NCI-H774 (cell line): ENCODE results near the gene ABCA10.

Source experiments
- DNase-seq: peaks from one replicate; lab custom pipeline; 2025; lab: John Stamatoyannopoulos, UW

The ABCA10 gene

DNA sequence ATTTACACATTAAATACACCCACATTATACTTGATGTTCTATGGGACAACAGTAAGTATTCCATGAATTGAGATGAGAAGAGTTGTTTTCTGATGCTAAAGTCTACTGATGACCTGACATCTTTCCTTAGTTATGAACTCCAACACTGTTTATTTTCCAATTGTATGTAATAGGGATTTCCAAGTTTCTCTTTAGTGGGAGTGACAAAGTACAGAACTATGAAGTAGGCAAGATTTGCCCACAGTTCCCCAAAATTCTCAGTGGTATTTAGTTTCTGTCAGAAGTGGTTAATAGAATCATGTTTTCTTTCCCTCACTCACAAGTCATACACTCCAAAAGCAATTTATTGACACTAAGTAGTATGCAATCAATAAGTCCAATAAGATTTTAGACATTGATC is 64.4 kb downstream of the ABCA10 start:
- no peak for DNase-seq

DNA sequence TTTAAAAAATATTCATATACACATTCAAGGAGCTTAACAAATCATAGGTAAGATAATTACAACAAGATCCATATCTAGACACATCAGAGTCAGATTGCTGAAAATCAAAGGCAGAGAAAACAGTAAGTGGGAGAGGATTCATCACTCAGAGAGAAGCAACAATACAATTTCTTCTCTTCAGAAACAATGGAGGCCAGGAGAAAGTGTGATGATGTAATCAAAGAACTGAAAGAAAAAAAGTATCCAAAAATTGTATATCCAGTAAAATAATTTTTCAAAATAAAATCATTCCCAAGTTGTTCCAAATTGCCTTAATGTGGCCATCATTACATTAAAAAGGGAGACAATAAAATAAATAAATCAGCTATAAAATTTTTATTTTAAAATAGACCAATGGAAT is 69.2 kb downstream of the ABCA10 start:
- no peak for DNase-seq

DNA sequence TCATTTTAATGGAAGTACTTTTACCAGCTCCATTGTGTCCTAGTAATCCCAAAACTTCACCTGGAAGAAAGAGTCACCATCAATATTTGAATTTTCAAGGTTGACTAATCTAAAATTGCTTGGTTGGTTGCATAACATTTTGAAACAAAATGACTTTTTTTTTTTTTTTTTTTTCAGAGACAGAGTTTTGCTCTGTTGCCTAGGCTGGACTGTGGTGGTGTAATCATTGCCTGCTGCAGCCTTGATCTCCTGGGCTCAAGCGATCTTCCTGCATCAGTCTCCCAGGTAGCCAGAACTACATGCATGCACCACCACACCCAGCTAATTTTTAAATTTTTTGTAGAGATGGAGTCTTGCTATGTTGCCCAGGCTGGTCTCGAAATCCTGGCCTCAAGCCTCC is 74.4 kb downstream of the ABCA10 start:
- DNase-seq, result no peak

DNA sequence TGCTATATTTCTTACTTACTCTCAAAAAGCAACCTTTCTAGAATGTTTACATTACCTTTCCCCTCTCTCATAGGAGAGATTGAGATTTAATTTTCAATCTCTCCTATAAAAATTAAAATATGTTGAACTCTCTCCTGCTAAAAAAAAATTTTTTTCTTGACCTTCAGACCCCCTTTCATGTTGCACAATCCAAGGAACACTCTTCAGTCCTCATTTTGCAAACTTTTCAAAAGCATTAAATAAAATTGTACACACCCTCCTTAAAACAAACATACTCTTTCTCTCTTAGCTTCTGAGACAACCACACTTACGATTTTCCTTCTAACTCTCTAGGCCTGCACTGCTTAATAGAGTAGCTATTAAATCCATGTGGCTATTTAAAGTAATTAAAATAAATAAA is 78.3 kb downstream of the ABCA10 start:
- no peak for DNase-seq

DNA sequence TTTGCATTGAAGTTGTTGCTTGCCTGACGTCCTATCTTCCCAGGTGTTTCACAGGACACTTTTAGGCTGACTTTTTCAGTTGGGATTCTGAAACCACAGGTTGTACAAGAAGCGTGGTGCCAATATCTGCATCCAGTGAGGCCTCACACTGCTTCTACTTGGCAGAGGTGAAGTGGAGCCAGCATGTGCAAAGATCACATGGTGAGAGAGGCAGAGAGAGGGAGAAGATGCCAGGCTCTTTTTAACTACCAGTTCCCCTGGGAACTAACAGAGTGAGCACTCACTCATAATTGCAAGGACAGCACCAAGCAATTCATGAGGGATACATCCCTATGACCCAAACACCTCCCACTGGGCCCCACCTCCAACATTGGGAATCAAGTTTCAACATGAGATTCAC is 81.2 kb downstream of the ABCA10 start:
- no peak for DNase-seq

DNA sequence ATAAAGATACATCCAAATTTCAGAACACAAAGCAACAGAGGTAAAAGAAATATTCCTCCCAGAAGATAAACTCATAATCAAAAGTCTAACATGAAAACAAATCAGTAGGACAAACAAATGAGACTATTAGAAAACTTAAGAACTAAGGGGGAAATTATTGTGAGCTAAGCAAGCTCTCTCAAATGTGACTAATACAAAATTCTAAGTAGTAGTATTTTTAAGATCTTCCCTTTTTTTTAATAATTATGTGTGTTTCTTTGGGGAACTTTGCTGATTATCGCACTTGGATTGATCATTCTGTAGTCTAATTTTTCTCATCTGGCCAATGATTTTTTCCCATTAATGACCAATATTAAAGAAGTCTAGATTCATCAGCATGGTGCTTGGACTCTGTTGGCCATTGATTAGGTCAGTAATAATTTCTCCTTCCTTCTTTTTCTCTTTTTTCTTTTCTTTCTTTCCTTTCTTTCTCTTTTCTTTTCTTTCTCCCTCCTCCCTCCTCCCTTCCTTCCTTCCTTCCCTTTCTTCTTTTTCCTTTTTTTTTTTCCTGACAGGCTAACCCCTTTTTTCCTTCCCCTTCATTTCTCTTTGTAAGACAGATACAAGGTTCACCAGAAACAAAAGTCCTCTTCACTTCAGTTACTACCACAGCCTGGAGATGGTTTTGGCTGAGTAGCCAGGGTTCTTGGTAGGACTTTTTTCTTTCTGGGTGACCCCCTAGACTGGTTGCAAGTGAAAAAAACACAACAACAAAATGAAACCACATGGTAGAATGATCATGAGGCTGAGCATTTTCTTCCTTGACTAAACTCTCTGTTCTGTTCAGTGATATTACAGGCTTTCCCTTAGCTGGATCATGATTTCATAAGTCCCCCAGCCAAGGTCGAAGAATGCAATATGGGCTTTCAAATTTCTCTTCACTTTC is 84.0 kb downstream of the ABCA10 start:
- DNase-seq, result no peak

DNA sequence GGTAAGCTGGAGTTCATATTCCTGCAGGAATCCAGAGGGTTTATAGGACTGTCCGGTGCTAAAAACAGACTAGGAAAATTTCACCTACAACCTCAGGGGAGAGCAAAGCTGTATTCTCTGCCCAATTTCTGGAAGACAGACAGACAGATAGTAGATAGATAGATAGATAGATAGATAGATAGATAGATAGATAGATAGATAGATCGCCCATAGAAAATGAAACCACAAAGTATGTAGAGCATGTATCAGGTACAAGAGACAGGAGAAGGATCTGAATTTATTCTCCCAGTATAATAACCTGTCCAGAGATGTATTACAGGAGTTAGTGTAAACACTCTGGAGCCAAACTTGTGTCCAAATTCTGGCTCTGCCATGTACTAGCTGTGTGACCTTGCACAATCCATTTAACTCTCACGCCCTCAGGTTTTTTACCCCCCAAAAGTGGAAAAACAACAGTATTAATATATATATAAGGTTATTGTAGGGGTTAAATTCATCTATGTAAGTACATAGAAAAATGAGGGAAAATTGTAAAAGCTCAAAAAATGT is 84.9 kb downstream of the ABCA10 start:
- no peak for DNase-seq

DNA sequence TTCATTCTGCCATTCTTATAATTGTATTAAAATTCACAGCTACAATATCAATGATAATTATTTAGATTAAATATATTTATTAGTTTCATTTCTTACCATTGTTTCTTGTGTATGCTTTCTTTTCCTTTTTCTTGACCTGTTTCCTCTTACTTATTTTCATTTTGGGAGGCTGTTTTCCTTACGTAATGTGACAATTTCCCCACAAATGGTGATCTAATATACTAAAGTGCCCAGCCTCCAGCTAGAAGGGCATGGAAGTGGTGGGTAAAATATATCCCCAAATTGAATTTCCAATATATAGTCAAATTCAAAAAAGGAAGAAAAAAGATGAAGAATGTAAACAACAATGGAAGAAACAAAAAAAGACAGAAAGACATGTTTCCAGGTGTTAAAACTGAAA is 85.5 kb downstream of the ABCA10 start:
- no peak for DNase-seq

DNA sequence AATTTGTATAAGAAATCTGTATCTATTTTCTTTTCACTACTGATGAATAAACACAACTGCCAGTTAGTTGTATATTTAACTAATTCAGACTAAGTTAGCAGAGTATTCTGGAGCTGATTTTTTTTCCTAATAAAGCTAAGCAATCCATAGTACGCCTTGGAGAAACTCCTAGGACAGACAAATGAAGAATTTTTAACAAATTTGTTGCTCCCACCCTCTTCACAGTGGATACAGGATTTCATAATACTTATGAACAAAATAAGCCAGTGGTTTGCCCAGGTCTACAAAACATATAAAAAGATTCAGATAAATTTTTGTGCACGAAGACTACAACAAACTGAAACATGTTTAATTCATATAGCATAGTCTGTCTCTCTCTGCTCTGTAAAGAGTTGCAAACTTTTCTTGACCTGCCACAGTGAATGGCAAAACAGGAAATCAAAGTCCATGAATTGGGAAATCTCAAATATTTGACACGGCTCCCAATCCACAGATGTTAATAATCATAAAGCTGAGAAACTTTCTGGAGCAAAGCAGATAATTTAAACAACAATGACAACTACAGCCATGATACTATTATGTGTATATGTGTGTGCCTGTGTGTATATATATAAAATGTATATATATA is 86.3 kb downstream of the ABCA10 start:
- no peak for DNase-seq

DNA sequence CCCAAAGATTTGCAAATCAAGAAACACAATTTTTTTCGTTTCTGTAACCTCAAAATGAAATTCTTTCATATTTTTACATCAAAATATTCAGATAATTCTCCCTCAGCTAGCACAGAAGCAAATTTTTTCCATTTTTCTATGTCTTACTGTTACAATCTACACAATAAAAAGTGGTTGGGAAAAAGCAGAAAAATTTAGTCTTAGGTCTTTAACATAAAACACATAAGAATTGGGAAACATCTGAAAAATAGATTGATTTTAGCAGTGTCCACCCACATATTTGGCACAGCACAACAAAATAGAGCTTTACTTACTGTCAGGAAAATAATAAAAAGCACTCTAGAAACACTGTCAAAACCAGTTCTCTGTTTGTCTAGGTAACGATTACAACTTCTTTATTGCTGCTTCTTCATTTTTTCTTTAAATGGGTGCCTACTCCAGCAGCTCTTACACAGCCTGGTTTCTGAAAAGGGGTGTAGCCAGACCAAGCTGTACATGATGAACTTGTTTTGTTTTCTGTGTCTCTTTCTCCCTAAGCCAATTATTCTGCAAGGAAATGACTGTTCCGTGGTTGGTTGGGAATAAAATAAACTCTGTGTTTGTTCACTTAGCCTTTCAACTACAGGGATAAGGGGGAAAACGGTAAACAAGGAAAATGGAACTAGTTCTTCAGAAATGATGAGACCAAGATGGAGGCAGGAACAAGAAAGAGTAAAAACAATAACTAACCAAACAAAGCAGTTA is 87.0 kb downstream of the ABCA10 start, which contains the start of gene ABCA6:
ABCA6 (minus strand) TSS at position 465 of the 744 bp plus-strand sequence. CDS start 1,192 bp downstream, outside the sequence.
- DNase-seq, result no peak

DNA sequence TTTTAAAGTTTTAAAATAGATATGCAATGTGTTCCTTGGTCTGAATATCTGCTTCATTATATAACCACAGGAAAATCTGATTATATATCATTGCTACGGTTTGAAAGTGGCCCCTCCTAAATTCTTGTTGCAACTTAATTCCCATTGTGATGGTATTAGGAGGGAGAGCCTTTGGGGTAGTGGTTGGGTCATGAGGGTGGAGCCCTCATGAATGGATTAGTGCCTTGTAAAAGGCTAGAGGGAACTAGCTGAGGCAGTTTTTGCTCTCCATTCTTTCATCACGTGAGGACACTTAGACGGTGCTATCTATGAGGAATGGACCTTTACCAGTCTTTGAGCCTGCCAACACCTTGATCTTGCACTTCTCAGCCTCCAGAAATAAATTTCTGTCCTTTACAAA is 94.5 kb downstream of the ABCA10 start:
- no peak for DNase-seq

DNA sequence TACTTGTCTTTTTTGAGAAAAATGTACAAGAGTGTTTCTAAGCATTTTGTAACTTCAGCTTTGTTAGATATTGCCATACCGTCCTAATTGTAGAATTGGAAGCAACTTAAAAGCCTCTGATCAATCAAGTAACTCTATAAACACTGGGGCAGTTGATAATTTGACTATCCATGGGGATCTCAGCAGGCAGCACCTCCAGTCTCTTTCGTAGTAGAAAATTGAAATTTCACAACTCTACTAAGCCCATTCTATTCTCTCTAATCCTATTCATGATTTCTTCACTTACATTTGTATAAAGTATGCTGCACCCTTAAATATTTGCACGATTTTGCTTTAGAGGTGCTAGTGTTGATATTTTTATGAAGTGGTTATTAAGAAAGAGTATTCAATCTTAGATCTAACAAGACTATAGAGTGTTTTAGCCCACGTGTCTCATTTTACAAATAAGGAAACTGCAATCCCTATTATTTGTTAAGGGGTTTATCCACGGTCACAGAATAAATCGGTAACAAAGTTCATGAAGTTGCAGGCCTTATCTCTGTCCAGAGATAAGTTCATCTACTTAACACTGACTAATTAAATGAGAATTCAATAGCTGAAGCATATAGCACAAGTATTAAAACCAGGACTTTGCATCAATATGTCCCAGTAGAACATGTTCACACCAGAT is 97.9 kb downstream of the ABCA10 start:
- no peak for DNase-seq

DNA sequence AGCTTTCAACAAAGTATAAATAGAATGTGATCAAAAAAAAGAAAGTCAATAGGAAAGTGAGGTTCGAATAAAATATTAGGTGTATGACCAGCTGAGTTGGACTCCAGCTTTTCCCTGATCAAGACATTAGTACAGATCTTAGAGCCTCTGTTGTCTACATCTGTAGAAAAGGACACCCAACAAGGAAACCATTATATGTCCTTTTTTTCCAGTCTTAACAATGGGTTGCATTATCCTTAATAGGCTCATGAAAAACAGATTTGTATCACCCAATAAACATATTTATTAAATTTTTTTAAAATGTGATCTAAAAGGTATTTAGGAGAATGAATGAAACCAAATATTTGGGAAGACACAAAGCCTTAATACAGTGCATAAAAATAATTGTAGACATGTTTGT is 105.0 kb downstream of the ABCA10 start:
- DNase-seq, result no peak

DNA sequence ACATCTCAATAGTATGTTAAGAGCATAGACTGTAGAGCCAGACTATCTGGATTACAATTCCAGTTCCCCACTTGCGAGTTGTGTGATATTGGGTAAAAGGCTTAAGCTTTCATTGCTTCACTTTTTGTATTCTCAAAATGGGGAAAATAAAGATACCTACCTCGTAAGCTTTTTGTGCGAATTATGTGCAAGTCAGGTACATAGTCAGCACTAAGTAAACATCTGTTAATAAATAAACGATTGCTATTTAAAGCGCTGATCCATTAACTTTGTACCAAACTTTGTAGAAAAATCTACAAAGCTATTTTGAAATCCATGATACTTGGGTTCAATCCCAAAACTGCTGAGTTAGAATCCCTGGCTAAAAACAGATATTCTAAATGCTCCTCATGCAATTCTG is 106.6 kb downstream of the ABCA10 start:
- DNase-seq, result no peak

DNA sequence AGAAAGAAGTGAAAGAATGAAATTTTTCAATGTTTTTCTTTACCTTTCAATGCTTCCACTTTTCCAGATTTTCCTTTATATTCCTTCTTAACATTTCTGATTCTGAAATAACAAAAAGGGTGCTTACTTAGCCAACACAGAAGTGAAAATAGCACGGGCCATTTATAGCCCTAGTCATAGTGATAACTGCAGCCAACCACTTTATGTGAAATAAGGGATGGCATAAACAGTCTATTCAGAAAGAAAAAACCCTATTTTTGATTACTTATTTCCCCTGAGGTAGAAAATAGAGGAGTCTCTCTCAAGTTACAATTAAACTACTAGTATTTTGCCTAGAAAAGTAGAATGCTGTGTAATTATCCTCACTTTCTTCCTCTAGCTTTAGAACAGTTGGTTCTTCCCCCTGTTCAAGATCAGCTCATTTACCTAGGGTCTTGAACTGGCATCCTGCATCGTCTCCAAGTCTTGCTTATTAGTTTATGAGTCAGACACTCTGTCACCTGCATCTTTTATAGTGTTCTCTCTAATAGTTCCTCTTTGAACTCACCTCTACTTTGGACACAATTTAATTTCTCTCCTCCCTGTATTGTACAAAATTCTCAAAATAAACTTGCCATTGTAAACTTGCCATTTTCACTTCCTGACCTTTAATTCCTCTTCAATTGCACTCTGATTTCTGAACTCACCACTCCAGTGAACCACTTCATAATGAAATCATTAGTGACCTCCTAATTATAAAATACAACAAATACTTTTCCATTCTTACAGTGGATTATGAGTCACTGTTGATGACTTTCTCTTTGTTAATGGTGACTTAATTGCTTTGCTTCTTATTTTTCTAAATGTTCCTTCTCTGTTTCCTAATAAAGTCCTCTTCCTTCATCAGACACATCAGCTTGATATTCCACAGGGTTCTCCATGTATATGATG is 110.5 kb downstream of the ABCA10 start:
- no peak for DNase-seq

DNA sequence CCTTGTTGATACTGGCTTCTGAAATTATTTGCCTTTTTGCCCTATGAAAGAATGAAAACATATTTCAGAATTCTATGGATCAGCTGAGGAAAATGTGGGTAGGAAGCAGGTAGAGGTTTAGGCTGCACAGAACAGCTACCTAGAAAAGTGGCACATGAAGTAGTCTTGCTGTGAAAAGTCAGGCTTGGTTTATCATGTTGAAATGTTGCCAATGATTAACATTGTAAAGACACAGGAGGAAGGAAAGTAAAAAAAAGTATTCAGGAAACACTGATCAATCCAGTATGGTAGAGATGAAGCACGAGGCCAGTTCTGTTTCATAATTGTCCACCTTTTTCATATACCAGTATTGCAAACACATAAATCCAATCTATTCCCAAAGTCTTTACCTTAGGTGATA is 116.8 kb downstream of the ABCA10 start:
- no peak for DNase-seq

DNA sequence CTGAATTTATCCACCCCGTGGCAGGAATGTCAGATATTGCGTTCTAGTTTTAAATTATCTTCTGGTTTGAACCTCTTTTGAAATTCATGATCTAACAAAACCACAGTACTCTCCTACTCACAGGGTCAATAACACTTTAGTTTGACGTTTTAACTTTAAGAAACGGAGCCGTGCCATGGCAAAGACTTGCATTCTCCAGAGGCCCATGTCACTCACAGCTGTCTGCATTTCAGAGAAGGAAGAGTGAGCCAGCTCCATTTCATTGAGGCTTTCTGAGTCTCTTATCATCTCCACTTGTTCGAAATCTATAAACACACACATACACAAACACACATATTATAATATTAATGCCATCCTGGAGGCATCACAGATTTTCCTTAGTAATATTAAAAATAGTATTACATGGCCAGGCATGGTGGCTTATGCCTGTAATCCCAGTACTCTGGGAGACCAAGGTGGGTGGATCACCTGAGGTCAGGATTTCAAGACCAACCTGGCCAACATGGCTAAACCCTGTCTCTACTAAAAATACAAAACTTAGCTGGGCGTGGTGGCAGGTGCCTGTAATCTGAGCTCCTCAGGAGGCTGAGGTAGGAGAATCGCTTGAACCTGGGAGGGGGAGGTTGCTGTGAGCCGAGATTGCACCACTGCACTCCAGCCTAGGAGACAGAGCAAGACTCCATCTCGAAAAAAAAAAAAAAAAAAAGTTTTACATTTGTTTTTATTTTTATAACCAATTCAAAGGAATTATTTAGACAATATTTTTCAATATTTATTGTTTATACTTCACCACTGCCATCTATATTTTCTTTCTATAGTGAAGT is 122.5 kb downstream of the ABCA10 start:
- DNase-seq, result no peak

DNA sequence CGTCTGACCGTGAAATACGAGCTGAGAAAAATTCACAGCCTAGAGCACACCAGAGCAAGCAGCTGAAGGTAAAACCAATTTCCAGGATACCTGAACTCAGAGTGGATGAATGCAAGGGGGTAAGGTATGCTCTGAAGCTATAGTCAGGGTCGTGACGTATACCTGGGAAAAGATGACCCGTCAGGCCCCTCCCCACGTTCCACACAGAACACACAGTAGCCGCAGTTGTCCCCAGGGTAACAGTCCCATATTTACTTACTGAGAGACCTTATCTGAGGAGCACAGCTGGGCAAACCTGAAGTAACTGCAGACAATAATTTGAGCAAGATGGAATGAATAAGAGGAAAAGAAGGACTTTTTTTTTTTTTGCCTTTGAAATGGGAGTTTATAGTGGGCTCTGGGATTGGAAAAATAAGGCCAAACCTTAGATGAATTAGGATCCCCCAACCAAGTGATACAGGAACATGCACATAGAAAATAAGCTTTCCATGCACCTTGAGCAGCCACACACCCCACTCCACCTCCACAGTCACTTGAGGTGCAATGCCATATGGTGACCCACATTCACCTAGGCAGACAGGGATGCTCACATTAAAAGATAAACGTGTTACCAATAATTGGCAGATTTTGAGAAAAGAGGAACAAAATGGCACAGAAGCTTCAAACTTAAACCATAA is 124.9 kb downstream of the ABCA10 start:
- no peak for DNase-seq

DNA sequence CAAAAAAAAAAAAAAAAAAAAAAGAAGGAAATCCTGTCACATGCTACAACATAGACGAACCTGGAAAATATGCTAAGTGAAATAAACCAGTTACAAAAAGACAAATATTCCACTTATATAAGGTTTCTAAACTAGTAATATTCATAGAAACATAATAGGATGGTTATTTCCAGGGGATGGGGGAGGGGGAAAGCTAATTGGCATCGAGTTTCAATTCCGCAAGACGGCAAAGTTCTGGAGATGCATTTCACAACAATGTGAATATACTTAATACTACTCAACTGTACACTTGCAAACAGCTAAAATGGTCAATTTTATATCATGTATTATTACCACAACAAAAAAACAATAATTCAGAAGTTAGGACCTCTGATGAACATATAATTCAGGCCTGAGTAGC is 130.0 kb downstream of the ABCA10 start:
- DNase-seq, result no peak
